ES-I3 (cell line): ENCODE measurements around the gene EXOC7.
"Not testable (repeated sequence)": the region's sequence is repeated elsewhere in the genome, so short reads cannot be mapped to it uniquely, and the experiment has no call there.

ENCODE experiments used
- H3K36me3 ChIP-seq: 2 replicates; pipeline ENCODE4 v1.6.1; 2013; ENCODE audit warnings: mild to moderate bottlenecking, low read length, control low read depth, moderate library complexity; ENCODE audit not compliant: insufficient read depth
- H3K4me1 ChIP-seq: 2 replicates; pipeline ENCODE4 v1.6.1; 2013; ENCODE audit warnings: mild to moderate bottlenecking, control low read depth, low read length; ENCODE audit not compliant: insufficient read depth
- H3K9ac ChIP-seq: 2 replicates; pipeline ENCODE4 v1.6.1; 2013; ENCODE audit warnings: low read depth, mild to moderate bottlenecking, low read length, moderate library complexity
- H3K9me3 ChIP-seq: 2 replicates; pipeline ENCODE4 v1.6.1; 2013; ENCODE audit warnings: mild to moderate bottlenecking, low read length, moderate library complexity; ENCODE audit not compliant: control insufficient read depth, insufficient read depth

Gene EXOC7

DNA sequence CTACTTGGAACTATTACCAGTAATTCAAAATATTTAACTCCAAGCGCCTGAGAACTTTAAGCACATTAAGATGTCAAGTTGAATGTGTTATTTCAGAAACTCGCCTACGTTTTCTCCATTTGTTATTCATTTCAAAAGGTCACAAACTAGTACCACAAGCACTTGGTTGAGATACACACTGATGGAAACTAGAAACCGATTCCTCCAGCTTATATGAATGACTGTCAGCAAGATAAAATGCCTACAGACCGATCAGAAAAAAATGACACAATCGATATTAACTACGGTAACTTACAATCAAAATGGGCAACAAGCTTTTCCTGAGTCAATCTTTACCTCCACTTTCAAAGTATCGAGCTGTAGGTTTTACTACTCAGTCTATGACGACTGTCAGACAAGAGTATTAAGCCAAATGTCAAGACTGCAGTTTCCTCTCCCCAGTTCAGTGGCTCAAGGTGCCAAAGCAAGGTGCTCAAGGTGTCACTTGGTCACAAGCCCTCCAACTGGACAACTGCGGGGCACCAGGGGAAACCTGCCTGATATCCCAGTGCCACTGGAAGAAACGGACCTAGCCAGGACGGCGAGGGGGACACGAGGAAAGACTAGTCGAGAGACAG, 31.9 kb downstream of the EXOC7 start:
- H3K9me3 ChIP-seq = no peaks in the 10 kb centered on the region

GRCh38 chr17:76065775-76066174, 37.8 kb downstream of the EXOC7 start:
- H3K9me3 ChIP-seq = no peaks in the 10 kb centered on the region
- peaks cover 49% of the 10 kb centered on the region for H3K36me3 ChIP-seq
- H3K9ac ChIP-seq = no peak overlapping the region
- H3K4me1 ChIP-seq = no peaks in the 10 kb centered on the region

More for the DNA sequence above, 31.9 kb downstream of the EXOC7 start:
- Histone ChIP-seq H3K9ac (peak overlapping the region; percentile 86), H3K4me1 (peaks cover 4% of the 10 kb centered on the region), H3K36me3 (peaks cover 9% of the 10 kb centered on the region; the same call in 1 of the 2 replicates)

- H3K36me3 ChIP-seq = peaks cover 56% of the 10 kb centered on the region
- no peak overlapping the region for H3K9ac ChIP-seq
- no peaks in the 10 kb centered on the region for H3K4me1 ChIP-seq
- H3K9me3 ChIP-seq = no peaks in the 10 kb centered on the region
Measured at GRCh38 chr17:76063875-76064546, 39.6 kb downstream of the EXOC7 start.

DNA sequence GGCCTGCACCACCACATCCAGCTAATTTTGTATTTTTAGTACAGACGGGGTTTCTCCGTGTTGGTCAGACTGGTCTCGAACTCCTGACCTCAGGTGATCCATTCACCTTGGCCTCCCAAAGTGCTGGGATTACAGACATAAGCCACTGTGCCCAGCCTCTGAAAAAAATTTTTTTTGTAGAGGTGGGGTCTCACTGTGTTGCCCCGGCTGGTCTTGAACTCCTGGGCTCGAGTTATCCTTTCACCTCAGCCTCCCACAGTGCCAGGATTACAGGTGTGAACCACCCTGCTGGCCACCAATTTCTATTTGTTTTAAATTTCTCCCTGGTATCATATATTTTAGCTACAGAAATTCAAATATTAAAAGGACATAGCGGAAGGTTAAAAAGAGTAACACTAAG, 45.3 kb downstream of the EXOC7 start:
- not testable (repeated sequence) for H3K4me1 ChIP-seq, H3K9me3 ChIP-seq, H3K9ac ChIP-seq
- H3K36me3 ChIP-seq = peaks cover 49% of the 10 kb centered on the region

GRCh38 chr17:76056882-76057281, 46.7 kb downstream of the EXOC7 start:
- peaks cover 43% of the 10 kb centered on the region for H3K36me3 ChIP-seq
- no peaks in the 10 kb centered on the region for H3K9me3 ChIP-seq
- no peak overlapping the region for H3K9ac ChIP-seq

GRCh38 chr17:76054112-76054476, 49.5 kb downstream of the EXOC7 start:
- peaks cover 42% of the 10 kb centered on the region for H3K36me3 ChIP-seq
- no peaks in the 10 kb centered on the region for H3K9me3 ChIP-seq
- H3K9ac ChIP-seq = no peak overlapping the region
- H3K4me1 ChIP-seq = no peaks in the 10 kb centered on the region

More at GRCh38 chr17:76056882-76057281, 46.7 kb downstream of the EXOC7 start:
- H3K4me1 ChIP-seq = no peaks in the 10 kb centered on the region

DNA sequence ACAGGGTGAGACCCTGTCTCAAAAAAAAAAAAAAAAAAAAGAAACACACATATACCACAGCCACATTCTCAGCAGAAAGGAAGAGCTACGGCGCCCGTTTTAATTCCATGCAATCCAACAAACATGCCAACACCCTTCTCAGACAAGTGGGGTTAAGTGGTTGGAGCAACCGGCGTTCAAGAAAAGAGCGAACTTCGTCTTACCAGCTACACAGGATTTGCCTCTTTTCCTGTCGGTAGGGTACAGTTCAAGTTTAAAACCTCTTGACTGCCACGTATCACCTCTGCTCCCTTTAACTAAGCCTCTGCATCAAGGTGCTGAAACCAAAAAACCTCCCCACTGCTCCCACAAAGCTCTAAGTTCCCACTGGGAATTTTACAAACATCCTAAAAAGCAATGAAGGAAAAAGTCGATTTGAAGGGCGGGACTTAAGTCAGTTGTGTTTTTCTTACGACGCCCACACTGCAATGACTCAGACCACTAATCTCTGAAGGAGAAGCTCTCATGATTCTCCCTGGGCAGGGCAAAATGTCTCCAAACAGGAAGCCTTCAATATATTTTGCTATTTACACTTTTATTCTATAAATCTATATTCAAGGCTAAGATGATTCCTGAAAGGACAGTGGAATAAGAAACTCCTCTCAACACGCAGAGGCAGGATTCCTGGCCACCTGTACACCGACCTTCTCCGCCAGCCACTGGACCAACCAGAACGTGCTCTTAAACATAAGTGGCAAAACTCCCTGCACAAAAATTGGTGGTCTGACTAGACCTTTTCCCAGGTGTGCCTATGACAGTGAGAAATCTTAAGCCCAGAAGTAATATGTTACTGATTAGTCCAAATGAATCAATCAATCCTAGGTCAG, 50.1 kb downstream of the EXOC7 start:
- Histone ChIP-seq H3K9ac (no peak overlapping the region), H3K36me3 (peaks cover 45% of the 10 kb centered on the region), H3K4me1 (no peaks in the 10 kb centered on the region), H3K9me3 (no peaks in the 10 kb centered on the region)

DNA sequence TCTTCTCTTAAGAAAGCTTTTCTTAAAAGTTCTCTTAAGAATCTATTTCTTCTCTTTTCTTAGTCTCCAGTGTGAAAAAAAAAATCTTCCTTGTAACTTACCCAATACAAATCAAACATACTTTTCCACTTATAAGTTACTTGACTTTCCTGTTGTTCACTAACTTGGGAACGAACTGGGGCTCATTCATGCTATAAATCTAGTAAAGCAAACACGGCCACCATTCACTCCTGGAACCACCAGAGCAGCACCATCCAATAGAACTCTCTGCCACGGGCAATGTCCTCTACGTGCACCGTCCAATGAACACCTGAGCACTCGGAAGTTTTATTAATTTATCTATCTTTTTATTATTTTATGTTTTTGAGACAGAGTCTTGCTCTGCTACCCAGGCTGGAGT, 52.0 kb downstream of the EXOC7 start:
- H3K9me3 ChIP-seq = no peaks in the 10 kb centered on the region
- H3K9ac ChIP-seq = no peak overlapping the region
- H3K4me1 ChIP-seq = no peaks in the 10 kb centered on the region
- H3K36me3 ChIP-seq = peaks cover 32% of the 10 kb centered on the region

GRCh38 chr17:76050538-76051467, 52.8 kb downstream of the EXOC7 start:
- no peaks in the 10 kb centered on the region for H3K9me3 ChIP-seq
- H3K36me3 ChIP-seq = peaks cover 33% of the 10 kb centered on the region

GRCh38 chr17:76049836-76050537, 53.6 kb downstream of the EXOC7 start:
- Histone ChIP-seq H3K9me3 (no peaks in the 10 kb centered on the region), H3K4me1 (no peaks in the 10 kb centered on the region), H3K9ac (no peak overlapping the region), H3K36me3 (peaks cover 40% of the 10 kb centered on the region)

More at GRCh38 chr17:76050538-76051467, 52.8 kb downstream of the EXOC7 start:
- Histone ChIP-seq H3K4me1 (no peaks in the 10 kb centered on the region), H3K9ac (no peak overlapping the region)

GRCh38 chr17:76049239-76049638, 54.3 kb downstream of the EXOC7 start:
- Histone ChIP-seq H3K9me3 (no peaks in the 10 kb centered on the region), H3K4me1 (no peaks in the 10 kb centered on the region), H3K9ac (no peak overlapping the region), H3K36me3 (peaks cover 45% of the 10 kb centered on the region)

DNA sequence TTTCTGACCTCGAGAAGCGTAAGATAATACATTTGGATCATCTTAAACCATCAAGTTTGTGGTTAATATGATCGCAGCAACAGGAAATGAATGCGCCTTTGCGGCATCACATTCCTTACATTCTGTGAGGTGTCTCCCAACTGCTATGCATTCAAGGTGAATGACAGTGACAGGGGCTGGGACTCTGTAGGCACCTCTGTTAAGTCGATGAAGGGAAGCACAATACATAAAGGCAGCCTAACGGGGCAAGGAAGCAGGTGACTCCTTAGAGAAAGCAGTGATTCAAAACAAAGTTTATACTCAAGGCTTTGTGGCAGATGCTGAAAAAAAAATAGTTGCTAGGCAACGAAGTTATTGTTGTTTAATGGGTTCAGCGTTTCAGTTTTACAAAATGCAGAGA, 54.9 kb downstream of the EXOC7 start:
- H3K4me1 ChIP-seq = no peaks in the 10 kb centered on the region
- peaks cover 46% of the 10 kb centered on the region for H3K36me3 ChIP-seq
- H3K9ac ChIP-seq = no peak overlapping the region
- H3K9me3 ChIP-seq = no peaks in the 10 kb centered on the region

GRCh38 chr17:76048025-76048605, 55.5 kb downstream of the EXOC7 start:
- Histone ChIP-seq H3K9me3 (no peaks in the 10 kb centered on the region), H3K36me3 (peaks cover 49% of the 10 kb centered on the region), H3K9ac (no peak overlapping the region), H3K4me1 (no peaks in the 10 kb centered on the region)
